Hepatocyte (in vitro differentiated cells): Measurements from ENCODE around the gene SPRY1. TPM values are rescaled to one million over a fixed set of nuclear protein-coding genes. Genes with fewer than 3 reads are reported as not detected.

Source experiments
- DNase-seq: peaks from one replicate; pipeline ENCODE4 v3.0.0-alpha.2; 2016; ENCODE audit warnings: low spot score
- H2AFZ ChIP-seq: fragments of 200-600 bp; sonication (generic); 2 replicates; pipeline ENCODE4 v1.6.0; 2016; ENCODE audit warnings: antibody characterized with exemption, mild to moderate bottlenecking
- H3K27ac ChIP-seq: fragments of 200-600 bp; sonication (generic); 2 replicates; pipeline ENCODE4 v1.5.1; 2016; ENCODE audit warnings: mild to moderate bottlenecking
- H3K27me3 ChIP-seq: fragments of 200-600 bp; sonication (generic); 2 replicates; pipeline ENCODE4 v1.6.1; 2016
- H3K36me3 ChIP-seq: fragments of 200-600 bp; sonication (generic); replicated peaks from 2 replicates; pipeline ENCODE4 v1.5.1; 2016; ENCODE audit warnings: low read depth; ENCODE audit not compliant: insufficient read depth
- H3K4me1 ChIP-seq: fragments of 200-600 bp; sonication (generic); 2 replicates; pipeline ENCODE4 v1.5.1; 2016; ENCODE audit warnings: mild to moderate bottlenecking, moderate library complexity; ENCODE audit not compliant: insufficient read depth
- H3K4me2 ChIP-seq: fragments of 200-600 bp; sonication (generic); 2 replicates; pipeline ENCODE4 v1.6.0; 2016
- H3K4me3 ChIP-seq: fragments of 200-600 bp; sonication (generic); 2 replicates; pipeline ENCODE4 v1.5.1; 2016; ENCODE audit warnings: mild to moderate bottlenecking
- H3K79me2 ChIP-seq: fragments of 200-600 bp; sonication (generic); 2 replicates; pipeline ENCODE4 v1.6.0; 2017; ENCODE audit warnings: mild to moderate bottlenecking
- H3K9me2 ChIP-seq: fragments of 200-600 bp; sonication (generic); replicated peaks from 2 replicates; pipeline ENCODE4 v1.6.0; 2017; ENCODE audit warnings: mild to moderate bottlenecking; ENCODE audit not compliant: insufficient read depth
- H3K9me3 ChIP-seq: fragments of 200-600 bp; sonication (generic); 2 replicates; pipeline ENCODE4 v1.5.1; 2016; ENCODE audit warnings: low read depth, mild to moderate bottlenecking
- H4K20me1 ChIP-seq: fragments of 200-600 bp; sonication (generic); 2 replicates; pipeline ENCODE4 v1.6.0; 2016; ENCODE audit warnings: mild to moderate bottlenecking; ENCODE audit not compliant: insufficient read depth, poor library complexity, severe bottlenecking
- CTCF ChIP-seq: fragments of 200-600 bp; sonication (generic); IDR thresholded peaks from 2 replicates; pipeline ENCODE4 v1.5.1; 2016; ENCODE audit warnings: antibody characterized with exemption, mild to moderate bottlenecking; ENCODE audit not compliant: poor library complexity
- EZH2 ChIP-seq: fragments of 200-600 bp; sonication (generic); IDR thresholded peaks from 2 replicates; pipeline ENCODE4 v1.6.1; 2016; ENCODE audit warnings: antibody characterized with exemption, mild to moderate bottlenecking, borderline replicate concordance
- EZH2phosphoT487 ChIP-seq: fragments of 200-600 bp; sonication (generic); IDR thresholded peaks from one replicate; pipeline ENCODE4 v1.6.1; 2018; ENCODE audit warnings: antibody characterized with exemption, mild to moderate bottlenecking, low read depth, moderate library complexity; ENCODE audit not compliant: unreplicated experiment, severe bottlenecking
- WGBS: methylation state at CpG from one replicate; pipeline ENCODE4 v1.1.6; 2016; ENCODE audit warnings: low lambda C conversion rate; ENCODE audit errors: missing lambda C conversion rate; 5-methylcytosine and 5-hydroxymethylcytosine counted together
- polyA plus RNA-seq: library from polyadenylated mRNA; unstranded; fragments of >200 nt; fragmentation: Nextera tagmentation; extraction: Ambion mirVana; gene quantifications from 2 replicates; pipeline ENCODE4 v1.2.1, GENCODE V29; 2016
- total RNA-seq: library from RNA; depleted of rRNA; stranded (reverse); fragments of >200 nt; gene quantifications from 2 replicates; pipeline ENCODE4 v1.2.3, GENCODE V29; 2014

SPRY1 gene
- total and polyA plus RNA-seq, 2 experiments from 2014 or later: 37.7 to 40.1 TPM

GRCh38 chr4:123379392-123379791, 17.2 kb upstream of the SPRY1 start:
- H3K4me2 ChIP-seq: no peak overlapping the region
- no peaks in the 10 kb centered on the region for H3K4me1 ChIP-seq
- H3K4me3 ChIP-seq: no peak overlapping the region
- no peaks in the 10 kb centered on the region for H3K36me3 ChIP-seq
- H3K27me3 ChIP-seq: no peaks in the 10 kb centered on the region
- no peaks in the 10 kb centered on the region for H3K79me2 ChIP-seq
- no peaks in the 10 kb centered on the region for H3K9me2 ChIP-seq
- no peak overlapping the region for H2AFZ ChIP-seq
- TF ChIP-seq CTCF (no peak), EZH2phosphoT487 (no peak), EZH2 (no peak)
- no peak for DNase-seq
- no peaks in the 10 kb centered on the region for H4K20me1 ChIP-seq
- no peaks in the 10 kb centered on the region for H3K9me3 ChIP-seq
- no peak overlapping the region for H3K27ac ChIP-seq
- WGBS: 93% methylated on average over 1 of the region's 1 CpG

DNA sequence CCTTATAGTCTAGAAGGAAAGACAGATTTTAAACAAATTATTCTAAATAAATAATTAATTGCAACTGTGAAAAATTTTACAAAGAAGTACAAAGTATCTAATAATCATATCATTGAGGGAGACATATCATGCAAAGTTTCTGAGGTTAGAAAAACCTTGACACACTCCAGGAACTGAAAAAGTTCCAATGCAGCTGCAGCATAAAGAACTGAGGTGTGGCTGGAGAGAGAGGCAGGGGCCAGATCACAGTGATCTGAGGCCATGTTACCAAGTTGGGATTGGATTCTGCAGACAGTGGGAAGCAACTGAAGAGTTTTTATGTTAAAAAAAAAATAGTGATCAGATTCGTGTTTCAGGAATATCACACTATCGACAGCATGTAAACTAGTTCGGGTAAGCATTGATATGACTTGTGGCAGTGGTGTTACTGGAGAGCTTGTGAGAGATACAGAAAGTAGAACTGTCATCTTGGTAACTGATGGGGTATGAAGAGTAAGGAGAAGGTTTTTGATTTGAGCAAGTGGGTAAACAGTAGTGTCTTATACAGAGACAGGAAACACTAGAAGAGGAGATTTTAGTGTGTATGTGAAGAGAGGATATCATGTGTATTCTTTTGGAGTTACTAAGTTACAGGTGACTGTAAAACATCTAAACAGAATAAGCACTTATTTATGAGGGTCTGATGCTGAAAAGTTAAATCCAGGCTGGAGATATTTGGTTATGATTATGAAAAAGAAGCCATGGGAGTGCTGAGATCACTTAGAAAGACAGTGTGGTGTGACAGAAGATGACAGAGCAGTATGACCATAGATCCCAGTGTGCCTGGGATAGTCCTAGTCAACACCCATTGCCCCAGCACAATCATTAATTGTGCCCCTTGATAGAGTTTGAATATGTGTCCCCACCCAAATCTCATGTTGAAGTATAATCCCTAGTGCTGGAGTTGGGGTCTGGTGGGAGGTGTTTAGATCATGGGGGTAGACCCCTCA, 15.6 kb upstream of the SPRY1 start:
- Histone ChIP-seq H3K27ac (no peak overlapping the region), H3K4me3 (no peak overlapping the region), H3K27me3 (no peaks in the 10 kb centered on the region), H3K4me2 (no peak overlapping the region), H3K4me1 (no peaks in the 10 kb centered on the region), H2AFZ (no peak overlapping the region), H3K9me3 (no peaks in the 10 kb centered on the region), H3K36me3 (no peaks in the 10 kb centered on the region), H3K9me2 (no peaks in the 10 kb centered on the region), H3K79me2 (no peaks in the 10 kb centered on the region), H4K20me1 (no peaks in the 10 kb centered on the region)
- 94% methylated on average over 3 of the region's 3 CpGs for WGBS
- no peak for DNase-seq
- TF ChIP-seq EZH2phosphoT487 (no peak), CTCF (no peak), EZH2 (no peak)

GRCh38 chr4:123381996-123382395, 14.6 kb upstream of the SPRY1 start:
- Histone ChIP-seq H3K9me3 (no peaks in the 10 kb centered on the region), H4K20me1 (no peaks in the 10 kb centered on the region), H3K4me2 (no peak overlapping the region), H3K79me2 (no peaks in the 10 kb centered on the region), H3K27me3 (no peaks in the 10 kb centered on the region), H2AFZ (no peak overlapping the region), H3K27ac (no peak overlapping the region), H3K36me3 (no peaks in the 10 kb centered on the region), H3K9me2 (no peaks in the 10 kb centered on the region), H3K4me1 (no peaks in the 10 kb centered on the region), H3K4me3 (no peak overlapping the region)
- 76% methylated on average over 5 of the region's 5 CpGs for WGBS
- DNase-seq: no peak
- no peak for TF ChIP-seq EZH2phosphoT487

GRCh38 chr4:123383566-123383965, 13.0 kb upstream of the SPRY1 start:
- DNase-seq: no peak
- Histone ChIP-seq H3K4me3 (no peak overlapping the region), H3K9me2 (no peaks in the 10 kb centered on the region), H4K20me1 (no peaks in the 10 kb centered on the region), H3K4me1 (no peaks in the 10 kb centered on the region), H3K4me2 (no peak overlapping the region), H3K36me3 (no peaks in the 10 kb centered on the region), H3K27me3 (no peaks in the 10 kb centered on the region), H3K27ac (no peak overlapping the region), H3K9me3 (no peaks in the 10 kb centered on the region), H2AFZ (no peak overlapping the region), H3K79me2 (no peaks in the 10 kb centered on the region)
- TF ChIP-seq CTCF (no peak), EZH2phosphoT487 (no peak), EZH2 (no peak)
- 94% methylated on average over 3 of the region's 3 CpGs for WGBS
